GM12801 (cell line): ENCODE data around the gene SPTBN2.

Experiments used
- CTCF ChIP-seq: IDR thresholded peaks from one replicate; pipeline ENCODE4 v1.5.1; 2011; ENCODE audit warnings: control low read depth; ENCODE audit not compliant: insufficient read length; ENCODE audit errors: extremely low read depth

The SPTBN2 gene

GRCh38 chr11:66716996-66717395 is 12.0 kb downstream of the SPTBN2 start:
- no peak for TF ChIP-seq CTCF

GRCh38 chr11:66715346-66716085 is 13.5 kb downstream of the SPTBN2 start:
- no peak for TF ChIP-seq CTCF

GRCh38 chr11:66713746-66714480 is 15.1 kb downstream of the SPTBN2 start:
- no peak for TF ChIP-seq CTCF

GRCh38 chr11:66710384-66710930 is 18.6 kb downstream of the SPTBN2 start:
- no peak for TF ChIP-seq CTCF

GRCh38 chr11:66708701-66709100 is 20.3 kb downstream of the SPTBN2 start:
- no peak for TF ChIP-seq CTCF

- no peak for TF ChIP-seq CTCF
These were observed 20.9 kb downstream of the SPTBN2 start for GRCh38 chr11:66708094-66708493.

GRCh38 chr11:66707486-66707885 is 21.5 kb downstream of the SPTBN2 start:
- TF ChIP-seq CTCF = no peak
